H1 (cell line): ENCODE data around the gene ZC3H12C. TPM values are rescaled to one million over a fixed set of nuclear protein-coding genes. Genes with fewer than 3 reads are reported as not detected.

Experiments
- CTCF ChIA-PET: fragments of 300-600 bp; sonication (Branson Sonifier 250); formaldehyde crosslinking; loops from one replicate; lab custom pipeline; 2021; ENCODE audit not compliant: partially characterized antibody; lab: Charles Lee
- POLR2A ChIA-PET: fragments of 300-600 bp; sonication (Branson Sonifier 250); formaldehyde crosslinking; loops from one replicate; lab custom pipeline; 2021; ENCODE audit warnings: inconsistent platforms; ENCODE audit not compliant: partially characterized antibody; lab: Charles Lee
- DNase-seq, 2 experiments: peaks; one replicate each; pipeline versions ENCODE4 v3.0.0 to v3.0.0-alpha.2; 2010 to 2022; ENCODE audit warnings: low spot score in 2 of 2, low read depth in 1 of 2, mixed read lengths in 1 of 2
- FAIRE-seq: peaks from 2 replicates; lab custom pipeline; 2011; peaks lifted over from hg19 to GRCh38; lab: Jason Lieb, UNC
- H2AFZ ChIP-seq: 2 replicates; pipeline ENCODE4 v1.8.1; 2012; ENCODE audit warnings: low read length, inconsistent platforms
- H2AK5ac ChIP-seq: 2 replicates; pipeline ENCODE4 v1.6.1; 2013; ENCODE audit warnings: low read depth, low read length
- H2BK120ac ChIP-seq: replicated peaks from 2 replicates; pipeline ENCODE3; 2013; ENCODE audit warnings: low read depth, low read length, inconsistent platforms
- H2BK12ac ChIP-seq: 2 replicates; pipeline ENCODE4 v1.6.1; 2013; ENCODE audit warnings: low read depth, low read length
- H2BK15ac ChIP-seq: 2 replicates; pipeline ENCODE4 v1.6.1; 2013; ENCODE audit warnings: low read length
- H2BK20ac ChIP-seq: 2 replicates; pipeline ENCODE4 v1.6.1; 2013; ENCODE audit warnings: low read length
- H2BK5ac ChIP-seq: 2 replicates; pipeline ENCODE4 v1.6.1; 2013; ENCODE audit warnings: low read depth, low read length
- H3K14ac ChIP-seq: 2 replicates; pipeline ENCODE4 v1.6.1; 2013; ENCODE audit warnings: inconsistent platforms; ENCODE audit not compliant: insufficient read length
- H3K18ac ChIP-seq: 2 replicates; pipeline ENCODE4 v1.6.1; 2013; ENCODE audit warnings: low read length; ENCODE audit errors: extremely low read depth
- H3K23ac ChIP-seq: 2 replicates; pipeline ENCODE4 v1.6.1; 2013; ENCODE audit warnings: inconsistent platforms; ENCODE audit not compliant: insufficient read length
- H3K23me2 ChIP-seq: 2 replicates; pipeline ENCODE4 v1.6.1; 2013; ENCODE audit warnings: low read depth, low read length
- H3K27ac ChIP-seq: 2 replicates; pipeline ENCODE4 v1.6.1; 2011; ENCODE audit warnings: low read depth, low read length, inconsistent platforms
- H3K27me3 ChIP-seq, 4 experiments: replicated peaks in 1 of 4; 1 replicate in 1 of 4; 2 replicates in 3 of 4; pipeline versions ENCODE4 v1.6.1 to v1.8.1; 2011 to 2013; ENCODE audit warnings: low read length in 3 of 4, mild to moderate bottlenecking in 3 of 4, inconsistent platforms in 2 of 4, mixed read lengths in 2 of 4, moderate library complexity in 1 of 4; ENCODE audit not compliant: control insufficient read depth in 3 of 4, insufficient read depth in 3 of 4; ENCODE audit errors: extremely low read depth in 1 of 4
- H3K36me3 ChIP-seq, 4 experiments: 2 replicates each; pipeline versions ENCODE4 v1.6.1 to v1.8.1; 2011 to 2013; ENCODE audit warnings: mild to moderate bottlenecking in 4 of 4, low read length in 3 of 4, moderate library complexity in 2 of 4, control low read depth in 1 of 4, inconsistent platforms in 1 of 4; ENCODE audit not compliant: insufficient read depth in 4 of 4, control insufficient read depth in 2 of 4
- H3K4ac ChIP-seq: replicated peaks from 2 replicates; pipeline ENCODE3; 2013; ENCODE audit warnings: low read length, low read depth, mixed read lengths, inconsistent platforms; ENCODE audit not compliant: insufficient read length
- H3K4me1 ChIP-seq, 4 experiments: replicated peaks in 1 of 4; 1 replicate in 1 of 4; 2 replicates in 3 of 4; pipeline versions ENCODE4 v1.6.1 to v1.8.1; 2011 to 2013; ENCODE audit warnings: low read length in 3 of 4, inconsistent platforms in 2 of 4, mixed read lengths in 1 of 4; ENCODE audit not compliant: insufficient read depth in 4 of 4, control insufficient read depth in 3 of 4
- H3K4me2 ChIP-seq, 2 experiments: 2 replicates each; pipeline versions ENCODE4 v1.6.1 to v1.8.1; 2011 to 2013; ENCODE audit warnings: low read depth in 2 of 2, low read length in 2 of 2, control low read depth in 1 of 2, inconsistent platforms in 1 of 2, mild to moderate bottlenecking in 1 of 2; ENCODE audit not compliant: insufficient read depth in 1 of 2
- H3K4me3 ChIP-seq, 4 experiments: fragments of 200-600, 300-600 bp in 1 of 4; sonication (generic), shearing (Covaris generic), sonication (Bioruptor Twin) in 1 of 4; 2 replicates each; pipeline versions ENCODE4 v1.5.1 to v1.8.1; 2011 to 2016; ENCODE audit warnings: low read length in 4 of 4, low read depth in 3 of 4, control low read depth in 2 of 4, inconsistent platforms in 2 of 4, mild to moderate bottlenecking in 2 of 4, mixed read lengths in 1 of 4, moderate library complexity in 1 of 4; ENCODE audit not compliant: insufficient read depth in 2 of 4; ENCODE audit errors: extremely low read depth in 1 of 4
- H3K56ac ChIP-seq: replicated peaks from 2 replicates; pipeline ENCODE3; 2013; ENCODE audit warnings: low read depth, mild to moderate bottlenecking, mixed read lengths, low read length, inconsistent platforms; ENCODE audit not compliant: insufficient read length
- H3K79me1 ChIP-seq: 2 replicates; pipeline ENCODE4 v1.6.1; 2013; ENCODE audit warnings: low read depth, low read length, control low read depth
- H3K79me2 ChIP-seq, 2 experiments: 2 replicates each; pipeline versions ENCODE4 v1.6.1 to v1.8.1; 2012 to 2013; ENCODE audit warnings: low read length in 2 of 2, mild to moderate bottlenecking in 2 of 2, inconsistent platforms in 1 of 2; ENCODE audit not compliant: insufficient read depth in 2 of 2, control insufficient read depth in 1 of 2
- H3K9ac ChIP-seq, 4 experiments: replicated peaks in 1 of 4; 1 replicate in 1 of 4; 2 replicates in 3 of 4; pipeline versions ENCODE4 v1.6.1 to v1.8.1; 2011 to 2013; ENCODE audit warnings: low read depth in 3 of 4, low read length in 3 of 4, control low read depth in 2 of 4, mild to moderate bottlenecking in 2 of 4, moderate library complexity in 2 of 4, inconsistent platforms in 1 of 4; ENCODE audit errors: extremely low read depth in 1 of 4
- H3K9me3 ChIP-seq, 2 experiments: 2 replicates each; pipeline versions ENCODE4 v1.6.1 to v1.8.1; 2012 to 2013; ENCODE audit warnings: mild to moderate bottlenecking in 2 of 2, moderate library complexity in 2 of 2, control low read depth in 1 of 2, inconsistent platforms in 1 of 2, low read depth in 1 of 2, low read length in 1 of 2, mixed read lengths in 1 of 2; ENCODE audit not compliant: insufficient read depth in 2 of 2
- H4K20me1 ChIP-seq, 2 experiments: replicated peaks in 1 of 2; 2 replicates each; pipeline versions ENCODE3 to v1.8.1; 2011 to 2013; ENCODE audit warnings: inconsistent platforms in 2 of 2, low read length in 2 of 2, mild to moderate bottlenecking in 1 of 2; ENCODE audit not compliant: insufficient read depth in 2 of 2, control insufficient read depth in 1 of 2
- H4K5ac ChIP-seq: 2 replicates; pipeline ENCODE4 v1.6.1; 2013; ENCODE audit warnings: low read length, low read depth, mixed read lengths, inconsistent platforms; ENCODE audit not compliant: insufficient read length
- H4K8ac ChIP-seq: 2 replicates; pipeline ENCODE4 v1.8.0; 2013; ENCODE audit warnings: mild to moderate bottlenecking, moderate library complexity, low read length, inconsistent platforms; ENCODE audit not compliant: insufficient read depth; ENCODE audit errors: extremely low read depth
- H4K91ac ChIP-seq: replicated peaks from 2 replicates; pipeline ENCODE3; 2013; ENCODE audit warnings: low read length, mixed read lengths, inconsistent platforms; ENCODE audit not compliant: insufficient read length
- ATF2 ChIP-seq: IDR thresholded peaks from 2 replicates; pipeline ENCODE4 v1.6.1; 2012; ENCODE audit warnings: low read length, inconsistent platforms
- BACH1 ChIP-seq: IDR thresholded peaks from 2 replicates; pipeline ENCODE4 v1.6.1; 2012; ENCODE audit warnings: low read length, improper control_type of control experiment
- BCL11A ChIP-seq, 2 experiments: IDR thresholded peaks; one replicate each; pipeline ENCODE4 v1.6.1; 2011; ENCODE audit warnings: low read depth in 2 of 2, low read length in 2 of 2, mild to moderate bottlenecking in 2 of 2
- CBX5 ChIP-seq: fragments of 300-800, 300-1000 bp; sonication (generic); IDR thresholded peaks from 2 replicates; pipeline ENCODE4 v1.7.1; 2016; ENCODE audit warnings: antibody characterized with exemption, low read length, low read depth
- CHD2 ChIP-seq: IDR thresholded peaks from 2 replicates; pipeline ENCODE4 v1.6.1; 2012; ENCODE audit warnings: low read length, improper control_type of control experiment
- HDAC2 ChIP-seq, 2 experiments: fragments of 300-600 bp in 1 of 2; sonication (generic) in 1 of 2; IDR thresholded peaks; 2 replicates each; pipeline ENCODE4 v1.6.1; 2011 to 2012; ENCODE audit warnings: low read depth in 2 of 2, low read length in 2 of 2, mild to moderate bottlenecking in 2 of 2, moderate library complexity in 2 of 2, borderline replicate concordance in 1 of 2, inconsistent platforms in 1 of 2
- KDM1A ChIP-seq: fragments of 200-600, 300-600 bp; sonication (generic); IDR thresholded peaks from 2 replicates; pipeline ENCODE4 v1.7.1; 2016; ENCODE audit warnings: mild to moderate bottlenecking, low read length, borderline replicate concordance
- MAX ChIP-seq: IDR thresholded peaks from 2 replicates; pipeline ENCODE4 v1.6.1; 2012; ENCODE audit warnings: inconsistent platforms
- POLR2AphosphoS5 ChIP-seq: IDR thresholded peaks from 2 replicates; pipeline ENCODE4 v1.6.1; 2011; ENCODE audit warnings: low read depth, low read length
- YY1 ChIP-seq: IDR thresholded peaks from 2 replicates; pipeline ENCODE4 v1.6.1; 2011; ENCODE audit warnings: low read depth, mild to moderate bottlenecking, low read length
- WGBS, 2 experiments: shearing (Covaris generic) in 1 of 2; methylation state at CpG; one replicate each; pipeline versions ENCODE4 v1.1.6 to v1.1.7; 2013 to 2015; ENCODE audit warnings: low lambda C conversion rate in 2 of 2, mixed read lengths in 2 of 2, inconsistent platforms in 1 of 2, low coverage in 1 of 2, missing lambda C conversion rate in 1 of 2; ENCODE audit not compliant: insufficient replicate concordance in 2 of 2, insufficient coverage in 1 of 2, insufficient read length in 1 of 2; ENCODE audit errors: extremely low coverage in 1 of 2, missing lambda C conversion rate in 1 of 2; 5-methylcytosine and 5-hydroxymethylcytosine counted together
- polyA plus RNA-seq, 7 experiments: library from polyadenylated mRNA; depleted of rRNA in 3 of 7; stranded (reverse) in 5 of 7; unstranded in 2 of 7; fragments of >200 nt in 5 of 7; fragments of 200-250 nt in 2 of 7; gene quantifications; 1 replicate in 5 of 7; 2 replicates in 1 of 7; 4 replicates in 1 of 7; pipeline versions ENCODE4 v1.2.1 to v1.2.3, GENCODE V29; 2011 to 2013; ENCODE audit warnings: missing spikeins in 2 of 7, mixed read lengths in 2 of 7
- total RNA-seq: library from RNA; stranded (reverse); fragmentation: NEBNext Ultra II Directional; extraction: Animal tissue kit (Norgen Biotek cat#: 25700); gene quantifications from 2 replicates; pipeline ENCODE4 v1.2.1, GENCODE V29; 2021

The ZC3H12C gene
- total and polyA plus RNA-seq, 2 of the 8 experiments (the other 6 are each of a cell fraction or from before 2014, with no cell fraction given) = 2.0 to 2.7 TPM

- TF ChIP-seq HDAC2 (IDR thresholded peaks at IDR 0.05; ENCODE audit: borderline replicate concordance in 1 of 2, low read depth in 2 of 2, low read length in 2 of 2) (no peak), CHD2 (no peak), ATF2 (no peak), MAX (no peak), POLR2AphosphoS5 (no peak), BACH1 (no peak), CBX5 (no peak), YY1 (no peak), BCL11A (IDR thresholded peaks at IDR 0.05; ENCODE audit: low read depth in 2 of 2, low read length in 2 of 2) (no peak), KDM1A (no peak)
- H3K23ac ChIP-seq = no peak overlapping the region
- H3K18ac ChIP-seq = no peak overlapping the region
- H3K36me3 ChIP-seq = no peaks in the 10 kb centered on the region
- no peak overlapping the region for H4K5ac ChIP-seq
- H2AFZ ChIP-seq = no peak overlapping the region
- no peaks in the 10 kb centered on the region for H3K79me2 ChIP-seq
- H3K9ac ChIP-seq = no peak overlapping the region
- no peak overlapping the region for H3K27ac ChIP-seq
- peaks cover 0 to 2% of the 10 kb centered on the region in 2 experiments; a peak in 1 of 4 replicates for H3K9me3 ChIP-seq
- no peak overlapping the region for H3K4me3 ChIP-seq
- ChIA-PET CTCF (no interaction called here), POLR2A (no interaction called here)
- no peaks in the 10 kb centered on the region for H3K79me1 ChIP-seq
- H3K4ac ChIP-seq = no peak overlapping the region
- H3K56ac ChIP-seq = no peak overlapping the region
- H2BK20ac ChIP-seq = no peak overlapping the region
- no peak overlapping the region for H2BK15ac ChIP-seq
- H3K4me1 ChIP-seq = peaks cover 0 to 3% (median 0%) of the 10 kb centered on the region in 4 experiments; a peak in 1 of 7 replicates
- H2BK5ac ChIP-seq = no peak overlapping the region
- no peaks in the 10 kb centered on the region for H3K27me3 ChIP-seq
- 96% methylated on average over 2 of the region's 2 CpGs; no CpG with 5 or more reads in 1 of the 2 experiments for WGBS, 2 experiments
- no peak overlapping the region for H3K14ac ChIP-seq
- no peaks in the 10 kb centered on the region for H4K20me1 ChIP-seq
- H2BK120ac ChIP-seq = no peak overlapping the region
- H2AK5ac ChIP-seq = no peak overlapping the region
- H4K91ac ChIP-seq = no peak overlapping the region
- no peak for DNase-seq
- H3K4me2 ChIP-seq = no peak overlapping the region
- H2BK12ac ChIP-seq = no peak overlapping the region
- no peak overlapping the region for H4K8ac ChIP-seq
- no peak for FAIRE-seq
- H3K23me2 ChIP-seq = 0 out of 2 replicates have a peak, but pooled peaks cover 1% of the 10 kb centered on the region
Measured at GRCh38 chr11:110056956-110057355, 36.2 kb upstream of the ZC3H12C start.
